ENCODE measurements around the gene SPPL3.

- TF ChIP-seq POLR2AphosphoS5 (IDR thresholded peaks at IDR 0.05; ENCODE audit: low read depth, low read length) = no peak
- no peak for TF ChIP-seq TAF1 (IDR thresholded peaks at IDR 0.05; ENCODE audit: borderline replicate concordance, insufficient read depth, low read length)
- TF ChIP-seq, protein P1, sequence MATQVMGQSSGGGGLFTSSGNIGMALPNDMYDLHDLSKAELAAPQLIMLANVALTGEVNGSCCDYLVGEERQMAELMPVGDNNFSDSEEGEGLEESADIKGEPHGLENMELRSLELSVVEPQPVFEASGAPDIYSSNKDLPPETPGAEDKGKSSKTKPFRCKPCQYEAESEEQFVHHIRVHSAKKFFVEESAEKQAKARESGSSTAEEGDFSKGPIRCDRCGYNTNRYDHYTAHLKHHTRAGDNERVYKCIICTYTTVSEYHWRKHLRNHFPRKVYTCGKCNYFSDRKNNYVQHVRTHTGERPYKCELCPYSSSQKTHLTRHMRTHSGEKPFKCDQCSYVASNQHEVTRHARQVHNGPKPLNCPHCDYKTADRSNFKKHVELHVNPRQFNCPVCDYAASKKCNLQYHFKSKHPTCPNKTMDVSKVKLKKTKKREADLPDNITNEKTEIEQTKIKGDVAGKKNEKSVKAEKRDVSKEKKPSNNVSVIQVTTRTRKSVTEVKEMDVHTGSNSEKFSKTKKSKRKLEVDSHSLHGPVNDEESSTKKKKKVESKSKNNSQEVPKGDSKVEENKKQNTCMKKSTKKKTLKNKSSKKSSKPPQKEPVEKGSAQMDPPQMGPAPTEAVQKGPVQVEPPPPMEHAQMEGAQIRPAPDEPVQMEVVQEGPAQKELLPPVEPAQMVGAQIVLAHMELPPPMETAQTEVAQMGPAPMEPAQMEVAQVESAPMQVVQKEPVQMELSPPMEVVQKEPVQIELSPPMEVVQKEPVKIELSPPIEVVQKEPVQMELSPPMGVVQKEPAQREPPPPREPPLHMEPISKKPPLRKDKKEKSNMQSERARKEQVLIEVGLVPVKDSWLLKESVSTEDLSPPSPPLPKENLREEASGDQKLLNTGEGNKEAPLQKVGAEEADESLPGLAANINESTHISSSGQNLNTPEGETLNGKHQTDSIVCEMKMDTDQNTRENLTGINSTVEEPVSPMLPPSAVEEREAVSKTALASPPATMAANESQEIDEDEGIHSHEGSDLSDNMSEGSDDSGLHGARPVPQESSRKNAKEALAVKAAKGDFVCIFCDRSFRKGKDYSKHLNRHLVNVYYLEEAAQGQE (IDR thresholded peaks at IDR 0.05; ENCODE audit: insufficient read depth in 1 of 2, low read depth in 2 of 2, low read length in 2 of 2) = no peak
- no peak for TF ChIP-seq SIN3A (IDR thresholded peaks at IDR 0.05; ENCODE audit: borderline replicate concordance, insufficient read depth, low read length)
These were observed 10.6 kb upstream of the SPPL3 start for GRCh38 chr12:120914794-120915193.

Measured in PFSK-1 (cell line).